ENCODE data around the gene COL17A1.

Gene COL17A1

DNA sequence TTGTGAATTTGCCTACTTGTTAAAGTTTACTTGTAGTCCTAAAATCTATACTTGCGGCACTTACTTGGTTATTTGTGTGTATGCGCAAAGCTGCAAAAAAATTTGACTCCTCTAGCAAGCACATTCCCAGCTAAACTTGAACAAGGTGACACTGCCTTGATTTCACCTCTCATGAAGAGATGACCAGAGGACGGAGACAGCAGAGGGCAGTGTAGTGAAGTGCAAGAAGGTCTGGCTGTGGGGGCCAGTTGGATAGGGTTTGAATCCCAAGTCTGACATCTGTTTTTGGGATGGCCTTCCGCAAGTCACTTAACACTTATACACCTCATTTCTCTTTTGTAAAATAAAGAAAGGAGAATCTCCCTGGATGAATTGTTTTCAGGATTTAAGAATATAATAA lies 103.0 kb downstream of the COL17A1 start:
- peak overlapping the region; percentile 78 for H3K27ac ChIP-seq (ENCODE audit: low read length)
- no peaks in the 10 kb centered on the region for H3K36me3 ChIP-seq (replicated peaks; ENCODE audit: insufficient read depth, low read length)
- H3F3A ChIP-seq (ENCODE audit: insufficient read depth, low read length): peaks cover 15% of the 10 kb centered on the region
- peak overlapping the region; percentile 19; the same call in 1 of the 2 replicates for H3K4me3 ChIP-seq (ENCODE audit: low read length)
- no peaks in the 10 kb centered on the region for H3K9me3 ChIP-seq (replicated peaks; ENCODE audit: insufficient read depth, low read length)
- no peak for TF ChIP-seq EZH2 (optimal IDR thresholded peaks at IDR 0.05; ENCODE audit: low read depth, low read length)
- TF ChIP-seq CTCF (IDR thresholded peaks at IDR 0.05; ENCODE audit: low read length): peak; percentile 69
- TF ChIP-seq EZH2phosphoT487 (IDR thresholded peaks at IDR 0.05; ENCODE audit: low read length): no peak
- no peak overlapping the region for H2AFZ ChIP-seq (ENCODE audit: low read length)
- H3K4me2 ChIP-seq (ENCODE audit: low read depth, low read length): peak overlapping the region; percentile 81
- peaks cover 34% of the 10 kb centered on the region for H3K4me1 ChIP-seq (ENCODE audit: low read length)
- H3K79me2 ChIP-seq (ENCODE audit: low read length): peaks cover 89% of the 10 kb centered on the region
- peak; percentile 53 for DNase-seq
- H4K20me1 ChIP-seq (ENCODE audit: insufficient read depth, low read length): no peaks in the 10 kb centered on the region
- H3K27me3 ChIP-seq (replicated peaks; ENCODE audit: insufficient read depth, low read length): no peaks in the 10 kb centered on the region
- no peaks in the 10 kb centered on the region for H3K9me2 ChIP-seq (replicated peaks; ENCODE audit: insufficient read depth, low read length)
- H3K9ac ChIP-seq (ENCODE audit: low read length): peak overlapping the region; percentile 15; the same call in 1 of the 2 replicates

Measured in MM.1S (cell line).